ENCODE results near the gene MSH5. TPM values are rescaled to one million over a fixed set of nuclear protein-coding genes. Genes with fewer than 3 reads are reported as not detected.

MSH5 gene
- total RNA-seq, 1 experiment from 2014 or later: 36.6 TPM

DNA sequence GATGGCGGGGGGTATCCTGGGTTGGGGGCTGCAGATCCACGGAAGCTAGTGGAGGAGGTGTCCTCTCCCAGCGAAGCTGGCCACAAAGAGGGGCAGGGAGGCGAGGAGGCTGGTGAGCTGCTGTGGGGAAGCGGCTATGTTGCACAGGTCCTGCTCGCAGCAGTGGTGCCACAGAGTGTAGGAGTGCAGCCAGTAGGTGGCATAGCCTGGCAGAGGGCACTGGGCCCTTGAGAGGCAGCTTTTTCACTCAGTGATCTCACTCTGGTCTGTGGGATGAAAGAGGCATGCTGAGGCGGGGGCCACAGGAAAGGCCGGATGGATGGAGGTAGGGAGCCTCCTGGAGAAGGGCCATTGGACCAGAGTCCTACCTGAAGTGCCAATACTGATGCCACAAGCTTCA, 27.5 kb upstream of the MSH5 start:
- no peaks in the 10 kb centered on the region for H3K36me3 Mint-ChIP-seq (ENCODE audit: insufficient read depth, unreplicated experiment)
- TF ChIP-seq, protein P1, sequence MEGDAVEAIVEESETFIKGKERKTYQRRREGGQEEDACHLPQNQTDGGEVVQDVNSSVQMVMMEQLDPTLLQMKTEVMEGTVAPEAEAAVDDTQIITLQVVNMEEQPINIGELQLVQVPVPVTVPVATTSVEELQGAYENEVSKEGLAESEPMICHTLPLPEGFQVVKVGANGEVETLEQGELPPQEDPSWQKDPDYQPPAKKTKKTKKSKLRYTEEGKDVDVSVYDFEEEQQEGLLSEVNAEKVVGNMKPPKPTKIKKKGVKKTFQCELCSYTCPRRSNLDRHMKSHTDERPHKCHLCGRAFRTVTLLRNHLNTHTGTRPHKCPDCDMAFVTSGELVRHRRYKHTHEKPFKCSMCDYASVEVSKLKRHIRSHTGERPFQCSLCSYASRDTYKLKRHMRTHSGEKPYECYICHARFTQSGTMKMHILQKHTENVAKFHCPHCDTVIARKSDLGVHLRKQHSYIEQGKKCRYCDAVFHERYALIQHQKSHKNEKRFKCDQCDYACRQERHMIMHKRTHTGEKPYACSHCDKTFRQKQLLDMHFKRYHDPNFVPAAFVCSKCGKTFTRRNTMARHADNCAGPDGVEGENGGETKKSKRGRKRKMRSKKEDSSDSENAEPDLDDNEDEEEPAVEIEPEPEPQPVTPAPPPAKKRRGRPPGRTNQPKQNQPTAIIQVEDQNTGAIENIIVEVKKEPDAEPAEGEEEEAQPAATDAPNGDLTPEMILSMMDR (IDR thresholded peaks at IDR 0.05; ENCODE audit: unreplicated experiment): no peak
- CTCF ChIA-PET: interaction anchor here (0.5 to 2.1 kb wide), 6 partner anchors 10 to 152 kb away, joined by 3 to 7 read pairs (median 4); no protein-coding TSS in a partner anchor
- H3K27me3 Mint-ChIP-seq (ENCODE audit: insufficient read depth, unreplicated experiment): no peaks in the 10 kb centered on the region
- no peak overlapping the region for H3K4me3 Mint-ChIP-seq (ENCODE audit: unreplicated experiment)
- POLR2A ChIA-PET: interaction anchor here (0.7 to 2.1 kb wide), 3 partner anchors 10 to 153 kb away, joined by 3 to 5 read pairs (median 3); partner anchors contain the start of genes ABHD16A and HSPA1B
- H3K4me1 Mint-ChIP-seq (ENCODE audit: insufficient read depth, unreplicated experiment): peaks cover 7% of the 10 kb centered on the region
- no peaks in the 10 kb centered on the region for H3K9me3 Mint-ChIP-seq (ENCODE audit: unreplicated experiment)
- no peak overlapping the region for H3K27ac Mint-ChIP-seq (ENCODE audit: low read depth, unreplicated experiment)
- BruUV-seq (replicated peaks): no TSS peak
- intact Hi-C loops (cut with micrococcal nuclease): no loop called here
- DNase-seq (ENCODE audit: unreplicated experiment): peak; percentile 23

GRCh38 chr6:31713465-31713864, 26.3 kb upstream of the MSH5 start:
- POLR2A ChIA-PET: interaction anchor here (0.5 to 2.1 kb wide), 3 partner anchors 10 to 49 kb away, joined by 3 to 8 read pairs (median 5); partner anchors contain the start of genes ABHD16A and GPANK1
- BruUV-seq (replicated peaks): no TSS peak
- TF ChIP-seq, protein P1 (IDR thresholded peaks at IDR 0.05; ENCODE audit: unreplicated experiment): no peak
- CTCF ChIA-PET: interaction anchor here (0.5 to 1.5 kb wide), 3 partner anchors 16 to 81 kb away, joined by 4 to 5 read pairs (median 4); partner anchors contain the start of gene DDAH2
- H3K27ac Mint-ChIP-seq (ENCODE audit: low read depth, unreplicated experiment): no peak overlapping the region
- H3K27me3 Mint-ChIP-seq (ENCODE audit: insufficient read depth, unreplicated experiment): no peaks in the 10 kb centered on the region
- no peaks in the 10 kb centered on the region for H3K9me3 Mint-ChIP-seq (ENCODE audit: unreplicated experiment)
- no peaks in the 10 kb centered on the region for H3K36me3 Mint-ChIP-seq (ENCODE audit: insufficient read depth, unreplicated experiment)
- DNase-seq (ENCODE audit: unreplicated experiment): no peak
- intact Hi-C loops (cut with micrococcal nuclease): no loop called here
- H3K4me3 Mint-ChIP-seq (ENCODE audit: unreplicated experiment): no peak overlapping the region
- H3K4me1 Mint-ChIP-seq (ENCODE audit: insufficient read depth, unreplicated experiment): peaks cover 12% of the 10 kb centered on the region

DNA sequence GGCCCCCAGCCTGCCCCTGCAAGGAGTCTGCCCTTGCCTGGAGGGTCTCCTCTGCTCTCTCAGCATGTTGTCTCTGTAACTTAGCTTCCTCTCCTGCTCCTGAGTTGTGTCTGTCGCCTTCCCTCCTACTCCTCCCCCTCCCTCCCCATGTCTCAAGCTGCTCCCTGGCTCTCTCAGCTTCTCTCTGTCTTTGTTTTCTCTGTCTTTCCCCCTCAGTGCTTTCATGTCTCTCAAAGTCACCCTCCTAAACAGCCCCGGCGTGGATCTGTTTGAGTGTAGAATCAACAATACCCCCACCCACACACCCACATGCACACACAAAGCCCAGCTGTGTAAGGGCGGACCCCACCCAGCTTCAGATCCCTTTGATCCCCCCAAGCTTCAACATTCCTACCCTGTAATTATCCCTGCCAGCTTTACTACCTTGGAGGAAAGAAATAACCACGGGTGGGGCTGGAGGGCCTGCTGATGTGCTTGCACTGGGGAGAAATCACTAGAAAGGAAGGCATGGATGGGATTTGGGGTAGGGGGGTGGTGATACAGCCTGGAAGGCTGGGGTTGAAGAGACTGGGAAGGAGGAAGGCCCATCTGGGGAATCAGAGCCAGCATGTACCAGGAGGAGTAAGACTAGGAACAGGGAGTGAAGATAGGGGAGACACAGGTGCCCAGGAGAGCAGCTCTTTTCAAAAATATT, 25.7 kb upstream of the MSH5 start:
- no peak overlapping the region for H3K27ac Mint-ChIP-seq (ENCODE audit: low read depth, unreplicated experiment)
- H3K4me3 Mint-ChIP-seq (ENCODE audit: unreplicated experiment): no peak overlapping the region
- TF ChIP-seq, protein P1 (IDR thresholded peaks at IDR 0.05; ENCODE audit: unreplicated experiment): no peak
- no peaks in the 10 kb centered on the region for H3K27me3 Mint-ChIP-seq (ENCODE audit: insufficient read depth, unreplicated experiment)
- no peaks in the 10 kb centered on the region for H3K36me3 Mint-ChIP-seq (ENCODE audit: insufficient read depth, unreplicated experiment)
- intact Hi-C loops (cut with micrococcal nuclease): no loop called here
- H3K9me3 Mint-ChIP-seq (ENCODE audit: unreplicated experiment): no peaks in the 10 kb centered on the region
- ChIA-PET POLR2A (interaction anchor here (2.1 kb wide), 1 partner anchor 11 kb away, joined by 8 read pairs; the partner anchor contains the start of gene ABHD16A), CTCF (interaction anchor here (0.5 to 1.5 kb wide), 4 partner anchors 16 to 172 kb away, joined by 3 to 5 read pairs (median 4); partner anchors contain the start of gene DDAH2)
- H3K4me1 Mint-ChIP-seq (ENCODE audit: insufficient read depth, unreplicated experiment): peaks cover 12% of the 10 kb centered on the region
- DNase-seq (ENCODE audit: unreplicated experiment): no peak
- no TSS peak for BruUV-seq (replicated peaks)

Data from MCF 10A (cell line).